Caco-2 (cell line): ENCODE measurements around the gene XXYLT1. TPM values are rescaled to one million over a fixed set of nuclear protein-coding genes. Genes with fewer than 3 reads are reported as not detected.

Source experiments
- BruUV-seq: library from RNA; stranded (reverse); fragments of 400-500 nt; replicated peaks from 2 replicates; lab custom pipeline; 2021; lab: Mats Ljungman, UMichigan
- CTCF ChIA-PET: fragments of 300-600 bp; sonication (Branson Sonifier 250); formaldehyde crosslinking; loops from one replicate; lab custom pipeline; 2022; ENCODE audit warnings: antibody characterized with exemption; lab: Charles Lee
- POLR2A ChIA-PET: fragments of 300-600 bp; sonication (Branson Sonifier 250); formaldehyde crosslinking; loops from one replicate; lab custom pipeline; 2022; ENCODE audit warnings: antibody characterized with exemption; lab: Charles Lee
- DNase-seq, 2 experiments: peaks; one replicate each; pipeline versions ENCODE4 v3.0.0 to v3.0.0-alpha.2; 2020 to 2022
- H3K27me3 ChIP-seq: replicated peaks from 2 replicates; pipeline ENCODE4 v1.6.0; 2011; ENCODE audit warnings: low read length; ENCODE audit not compliant: control insufficient read depth, insufficient read depth
- H3K36me3 ChIP-seq: 2 replicates; pipeline ENCODE4 v1.5.1; 2011; ENCODE audit warnings: low read length; ENCODE audit not compliant: control insufficient read depth, insufficient read depth
- H3K4me1 ChIP-seq: fragments of 250-450 bp; sonication (Bioruptor Pico); 2 replicates; pipeline ENCODE4 v1.5.1; 2020; ENCODE audit warnings: mild to moderate bottlenecking
- H3K4me3 ChIP-seq: 2 replicates; pipeline ENCODE4 v1.5.1; 2011; ENCODE audit warnings: low read depth, mild to moderate bottlenecking, control low read depth, low read length
- H3K9me3 ChIP-seq: fragments of 250-450 bp; sonication (Bioruptor Pico); 2 replicates; pipeline ENCODE4 v1.5.1; 2020; ENCODE audit warnings: mild to moderate bottlenecking, moderate library complexity
- H3K27ac Mint-ChIP-seq: one replicate; pipeline ENCODE4 v1.8.0; 2022; ENCODE audit warnings: mixed read lengths; ENCODE audit not compliant: unreplicated experiment
- H3K27me3 Mint-ChIP-seq: one replicate; pipeline ENCODE4 v1.8.0; 2022; ENCODE audit warnings: mixed read lengths; ENCODE audit not compliant: insufficient read depth, unreplicated experiment
- H3K36me3 Mint-ChIP-seq: one replicate; pipeline ENCODE4 v1.8.0; 2022; ENCODE audit warnings: mild to moderate bottlenecking, mixed read lengths; ENCODE audit not compliant: insufficient read depth, unreplicated experiment
- H3K4me1 Mint-ChIP-seq: one replicate; pipeline ENCODE4 v1.8.0; 2022; ENCODE audit warnings: low read depth, mixed read lengths; ENCODE audit not compliant: unreplicated experiment
- H3K4me3 Mint-ChIP-seq: one replicate; pipeline ENCODE4 v1.8.0; 2022; ENCODE audit warnings: mild to moderate bottlenecking, moderate library complexity, mixed read lengths; ENCODE audit not compliant: unreplicated experiment
- H3K9me3 Mint-ChIP-seq: one replicate; pipeline ENCODE4 v1.8.0; 2022; ENCODE audit warnings: mixed read lengths; ENCODE audit not compliant: unreplicated experiment
- intact Hi-C: fragments of 100-400 bp; cut with micrococcal nuclease; formaldehyde crosslinking; loops from one replicate; pipeline ENCODE4 v1.10.0; 2022; ENCODE audit not compliant: unreplicated experiment
- total RNA-seq: library from RNA; stranded (reverse); gene quantifications from 2 replicates; pipeline ENCODE4 v1.2.3, GENCODE V29; 2022
- TF ChIP-seq, protein P1 (sequence below), 2 experiments: fragments of 200-600 bp in 1 of 2; IDR thresholded peaks; 1 replicate in 1 of 2; 2 replicates in 1 of 2; pipeline versions ENCODE4 v1.5.1 to v1.8.0; 2011 to 2022; ENCODE audit warnings: antibody characterized with exemption in 1 of 2, control low read depth in 1 of 2, inconsistent platforms in 1 of 2, low read depth in 1 of 2, low read length in 1 of 2, mild to moderate bottlenecking in 1 of 2, moderate library complexity in 1 of 2; ENCODE audit not compliant: insufficient read depth in 1 of 2, severe bottlenecking in 1 of 2, unreplicated experiment in 1 of 2

XXYLT1 gene
- total RNA-seq, 1 experiment from 2014 or later: 14.2 TPM

DNA sequence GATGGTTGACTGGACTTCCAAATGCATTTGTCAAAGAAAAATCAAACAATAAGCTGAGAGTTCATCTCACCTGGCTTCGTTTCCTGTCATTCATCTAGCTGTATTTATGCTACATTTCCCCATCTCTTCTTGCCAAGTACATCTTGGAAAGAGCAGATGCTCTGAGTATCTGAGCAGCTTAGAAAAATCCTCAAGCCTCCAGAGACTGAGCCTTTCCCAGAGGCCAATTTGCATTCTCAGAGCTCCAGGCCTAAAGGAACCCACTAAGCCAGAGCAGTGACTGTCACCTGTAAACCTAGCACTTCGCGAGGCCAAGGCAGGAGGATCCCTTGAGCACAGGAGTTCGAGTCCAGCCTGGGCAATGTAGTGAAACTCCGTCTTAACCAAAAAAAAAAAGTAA, 100.5 kb downstream of the XXYLT1 start:
- intact Hi-C loops: no loop called here
- H3K36me3 ChIP-seq: no peaks in the 10 kb centered on the region
- H3K4me1 ChIP-seq: peaks cover 6% of the 10 kb centered on the region
- no TSS peak for BruUV-seq
- H3K27me3 ChIP-seq: no peaks in the 10 kb centered on the region
- Mint-ChIP-seq H3K27ac (no peak overlapping the region), H3K36me3 (no peaks in the 10 kb centered on the region), H3K4me1 (peaks cover 12% of the 10 kb centered on the region), H3K27me3 (no peaks in the 10 kb centered on the region), H3K9me3 (no peaks in the 10 kb centered on the region), H3K4me3 (no peak overlapping the region)
- POLR2A ChIA-PET: interaction anchor here (0.5 kb wide), 1 partner anchor 25 kb away, joined by 3 read pairs; no protein-coding TSS in a partner anchor
- H3K9me3 ChIP-seq: no peaks in the 10 kb centered on the region
- CTCF ChIA-PET: no interaction called here
- no peak for DNase-seq
- TF ChIP-seq, protein P1, sequence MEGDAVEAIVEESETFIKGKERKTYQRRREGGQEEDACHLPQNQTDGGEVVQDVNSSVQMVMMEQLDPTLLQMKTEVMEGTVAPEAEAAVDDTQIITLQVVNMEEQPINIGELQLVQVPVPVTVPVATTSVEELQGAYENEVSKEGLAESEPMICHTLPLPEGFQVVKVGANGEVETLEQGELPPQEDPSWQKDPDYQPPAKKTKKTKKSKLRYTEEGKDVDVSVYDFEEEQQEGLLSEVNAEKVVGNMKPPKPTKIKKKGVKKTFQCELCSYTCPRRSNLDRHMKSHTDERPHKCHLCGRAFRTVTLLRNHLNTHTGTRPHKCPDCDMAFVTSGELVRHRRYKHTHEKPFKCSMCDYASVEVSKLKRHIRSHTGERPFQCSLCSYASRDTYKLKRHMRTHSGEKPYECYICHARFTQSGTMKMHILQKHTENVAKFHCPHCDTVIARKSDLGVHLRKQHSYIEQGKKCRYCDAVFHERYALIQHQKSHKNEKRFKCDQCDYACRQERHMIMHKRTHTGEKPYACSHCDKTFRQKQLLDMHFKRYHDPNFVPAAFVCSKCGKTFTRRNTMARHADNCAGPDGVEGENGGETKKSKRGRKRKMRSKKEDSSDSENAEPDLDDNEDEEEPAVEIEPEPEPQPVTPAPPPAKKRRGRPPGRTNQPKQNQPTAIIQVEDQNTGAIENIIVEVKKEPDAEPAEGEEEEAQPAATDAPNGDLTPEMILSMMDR (IDR thresholded peaks at IDR 0.05; ENCODE audit: insufficient read depth in 1 of 2, low read depth in 1 of 2, low read length in 1 of 2, severe bottlenecking in 1 of 2, unreplicated experiment in 1 of 2): no peak
- no peak overlapping the region for H3K4me3 ChIP-seq

DNA sequence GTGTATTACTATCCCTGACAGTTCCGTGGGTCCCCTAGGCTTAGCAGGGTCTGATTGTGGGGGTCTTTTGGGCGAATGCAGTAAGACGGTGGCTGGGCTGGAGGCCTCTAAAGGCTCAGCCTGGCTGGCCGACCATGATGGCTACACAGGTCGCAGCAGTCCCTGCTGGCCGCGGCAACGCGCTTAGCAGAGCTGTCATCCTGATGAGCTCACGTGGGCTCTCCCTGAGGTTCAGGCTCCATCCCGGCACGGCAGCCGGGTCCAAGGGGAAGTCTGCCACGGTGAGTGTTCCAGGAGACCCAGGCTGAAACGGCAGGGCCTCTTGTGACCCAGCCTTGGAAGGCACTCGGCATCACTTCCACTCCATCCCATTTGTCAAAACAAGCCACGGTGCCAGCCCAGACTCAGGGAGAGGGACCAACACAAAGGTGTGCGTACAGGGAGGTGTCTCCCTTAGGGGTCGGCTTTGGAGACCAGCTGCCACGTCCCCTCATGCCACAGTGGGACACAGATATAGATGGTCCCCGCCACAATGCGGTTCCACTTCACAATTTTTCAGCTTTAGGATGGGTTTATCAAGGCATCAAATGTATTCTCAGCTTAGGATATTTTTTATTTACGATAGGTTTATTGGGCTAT, 101.8 kb downstream of the XXYLT1 start:
- no peaks in the 10 kb centered on the region for H3K36me3 ChIP-seq
- Mint-ChIP-seq H3K27me3 (no peaks in the 10 kb centered on the region), H3K4me1 (peaks cover 25% of the 10 kb centered on the region), H3K4me3 (no peak overlapping the region), H3K36me3 (no peaks in the 10 kb centered on the region), H3K27ac (no peak overlapping the region), H3K9me3 (no peaks in the 10 kb centered on the region)
- intact Hi-C loops: no loop called here
- no peak for DNase-seq
- TF ChIP-seq, protein P1 (IDR thresholded peaks at IDR 0.05; ENCODE audit: insufficient read depth in 1 of 2, low read depth in 1 of 2, low read length in 1 of 2, severe bottlenecking in 1 of 2, unreplicated experiment in 1 of 2): no peak
- no TSS peak for BruUV-seq
- peaks cover 19% of the 10 kb centered on the region for H3K4me1 ChIP-seq
- H3K4me3 ChIP-seq: no peak overlapping the region
- CTCF ChIA-PET: no interaction called here
- H3K9me3 ChIP-seq: no peaks in the 10 kb centered on the region
- POLR2A ChIA-PET: no interaction called here
- H3K27me3 ChIP-seq: no peaks in the 10 kb centered on the region

DNA sequence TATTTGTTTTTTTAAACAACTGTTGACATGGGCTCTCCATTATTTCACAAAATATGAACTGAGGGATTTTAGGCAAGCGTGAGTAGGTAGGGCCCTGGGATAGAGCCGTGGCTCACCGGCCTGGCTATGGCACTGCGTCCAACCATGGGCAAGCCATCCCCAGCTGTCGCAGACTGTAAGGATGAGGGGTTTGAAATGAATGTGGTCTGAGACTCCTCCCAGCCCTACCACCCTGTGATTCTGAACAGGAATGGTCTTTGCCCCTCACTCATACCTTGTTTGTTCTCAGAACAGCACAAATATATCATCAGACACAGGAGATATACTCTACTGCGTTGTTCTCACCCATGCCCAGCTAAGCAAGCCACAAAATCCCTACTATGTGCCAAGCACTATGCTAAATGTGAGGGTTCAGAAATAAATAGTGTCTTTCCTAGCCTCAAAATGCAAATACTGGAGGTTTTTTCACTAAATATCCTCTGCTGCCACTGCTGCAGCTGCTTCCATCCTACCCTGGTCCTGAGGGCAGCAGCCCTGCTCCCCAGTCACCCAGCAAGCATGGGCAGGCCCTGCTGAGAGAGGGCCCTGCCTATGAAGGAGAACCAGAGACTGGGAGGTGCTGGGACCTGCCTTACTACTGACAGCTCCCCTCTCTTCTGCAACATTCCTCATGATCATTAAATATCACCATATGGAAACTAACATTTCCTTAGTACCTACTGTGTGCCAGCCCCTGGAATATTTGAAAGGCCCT, 102.8 kb downstream of the XXYLT1 start:
- H3K4me1 ChIP-seq: peaks cover 19% of the 10 kb centered on the region
- Mint-ChIP-seq H3K27me3 (no peaks in the 10 kb centered on the region), H3K4me3 (no peak overlapping the region), H3K36me3 (no peaks in the 10 kb centered on the region), H3K27ac (no peak overlapping the region), H3K9me3 (no peaks in the 10 kb centered on the region), H3K4me1 (peaks cover 26% of the 10 kb centered on the region)
- no peaks in the 10 kb centered on the region for H3K36me3 ChIP-seq
- TF ChIP-seq, protein P1 (IDR thresholded peaks at IDR 0.05; ENCODE audit: insufficient read depth in 1 of 2, low read depth in 1 of 2, low read length in 1 of 2, severe bottlenecking in 1 of 2, unreplicated experiment in 1 of 2): no peak
- no peak overlapping the region for H3K4me3 ChIP-seq
- no peaks in the 10 kb centered on the region for H3K27me3 ChIP-seq
- ChIA-PET CTCF (no interaction called here), POLR2A (no interaction called here)
- no TSS peak for BruUV-seq
- DNase-seq: no peak
- H3K9me3 ChIP-seq: no peaks in the 10 kb centered on the region
- intact Hi-C loops: no loop called here
